GM04503 (cell line): ENCODE measurements around the gene TXK.

Experiments used
- DNase-seq: peaks from one replicate; pipeline ENCODE4 v3.0.0-alpha.2; 2012; ENCODE audit warnings: low read depth

TXK gene

GRCh38 chr4:48017108-48017571, 116.9 kb downstream of the TXK start:
- no peak for DNase-seq
